Hypothalamus (tissue), 51 donors: Measurements from ENCODE around the gene HOXB1.
"Not testable (repeated sequence)": the region's sequence is repeated elsewhere in the genome, so short reads cannot be mapped to it uniquely, and the experiment has no call there.

Experiments
- DNase-seq, 51 donors: peaks; one replicate each; lab custom pipeline; 2025; lab: John Stamatoyannopoulos, UW

Gene HOXB1

GRCh38 chr17:48544349-48545021, 13.7 kb upstream of the HOXB1 start:
- no peak for DNase-seq

GRCh38 chr17:48543854-48544348, 13.1 kb upstream of the HOXB1 start:
- DNase-seq, result no peak

GRCh38 chr17:48543107-48543853, 12.5 kb upstream of the HOXB1 start:
- DNase-seq, result no peak

- no peak for DNase-seq
These were observed 11.9 kb upstream of the HOXB1 start for GRCh38 chr17:48542698-48543106.

- no peak for DNase-seq
These were observed 11.4 kb upstream of the HOXB1 start for GRCh38 chr17:48542114-48542656.

- no peak for DNase-seq
These were observed 10.8 kb upstream of the HOXB1 start for GRCh38 chr17:48541577-48542113.

GRCh38 chr17:48541036-48541576, 10.3 kb upstream of the HOXB1 start:
- no peak for DNase-seq

GRCh38 chr17:48540213-48540612, 9.4 kb upstream of the HOXB1 start:
- DNase-seq, result no peak

GRCh38 chr17:48539177-48539576, 8.4 kb upstream of the HOXB1 start:
- DNase-seq, result no peak

- no peak for DNase-seq
These were observed 6.5 kb upstream of the HOXB1 start for GRCh38 chr17:48537316-48537715.

GRCh38 chr17:48535793-48536559, 5.2 kb upstream of the HOXB1 start:
- not testable (repeated sequence) for DNase-seq

GRCh38 chr17:48532261-48532660, 1.4 kb upstream of the HOXB1 start:
- no peak for DNase-seq

GRCh38 chr17:48530208-48530886, 464 bp downstream of the HOXB1 start:
- no peak for DNase-seq

GRCh38 chr17:48529683-48530009, 1.2 kb downstream of the HOXB1 start:
- DNase-seq, result no peak

GRCh38 chr17:48528936-48529682, 1.7 kb downstream of the HOXB1 start:
- no peak for DNase-seq

GRCh38 chr17:48528153-48528935, 2.5 kb downstream of the HOXB1 start:
- DNase-seq, result no peak

GRCh38 chr17:48527547-48527932, 3.3 kb downstream of the HOXB1 start:
- no peak for DNase-seq
